Mononuclear cell (primary cell): Measurements from ENCODE around the gene C6orf118. TPM values are rescaled to one million over a fixed set of nuclear protein-coding genes. Genes with fewer than 3 reads are reported as not detected.

Experiments
- H3K27me3 ChIP-seq: 2 replicates; pipeline ENCODE4 v1.6.0; 2011; ENCODE audit warnings: low read length, control low read depth; ENCODE audit not compliant: insufficient read depth
- H3K4me1 ChIP-seq: 2 replicates; pipeline ENCODE4 v1.5.1; 2011; ENCODE audit warnings: mild to moderate bottlenecking, low read length, control low read depth; ENCODE audit not compliant: insufficient read depth
- H3K4me3 ChIP-seq: 2 replicates; pipeline ENCODE4 v1.5.1; 2011; ENCODE audit warnings: mild to moderate bottlenecking, low read length, moderate library complexity
- H3K9me3 ChIP-seq: 2 replicates; pipeline ENCODE4 v1.5.1; 2011; ENCODE audit warnings: low read depth, mild to moderate bottlenecking, control low read depth, low read length
- total RNA-seq: library from RNA; depleted of rRNA; stranded (reverse); fragments of >200 nt; gene quantifications from one replicate; pipeline ENCODE4 v1.2.3, GENCODE V29; 2012

C6orf118 gene
- total RNA-seq, 1 donor, result not detected

DNA sequence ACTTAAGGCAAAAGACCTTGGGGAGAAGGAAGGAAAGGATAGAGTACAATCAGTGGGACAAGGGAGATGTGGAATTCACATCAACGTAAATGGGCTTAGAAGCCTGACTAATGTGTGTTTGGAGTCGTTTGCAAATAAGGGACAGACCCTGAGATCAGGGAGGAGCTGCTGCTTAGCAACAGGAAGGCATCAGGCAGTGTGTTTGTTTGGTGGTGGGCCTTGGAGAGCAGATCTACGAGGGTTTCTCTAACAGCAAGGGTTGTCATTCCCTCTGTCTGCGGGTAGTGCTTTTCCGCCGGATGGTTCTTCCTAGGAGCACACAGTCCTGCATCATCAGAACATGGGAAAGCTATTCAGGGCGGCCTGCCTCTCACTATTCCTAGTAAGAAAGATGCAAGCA lies 40.4 kb downstream of the C6orf118 start:
- Histone ChIP-seq H3K9me3 (peaks cover 5% of the 10 kb centered on the region), H3K4me3 (no peak overlapping the region), H3K4me1 (no peaks in the 10 kb centered on the region), H3K27me3 (no peaks in the 10 kb centered on the region)

DNA sequence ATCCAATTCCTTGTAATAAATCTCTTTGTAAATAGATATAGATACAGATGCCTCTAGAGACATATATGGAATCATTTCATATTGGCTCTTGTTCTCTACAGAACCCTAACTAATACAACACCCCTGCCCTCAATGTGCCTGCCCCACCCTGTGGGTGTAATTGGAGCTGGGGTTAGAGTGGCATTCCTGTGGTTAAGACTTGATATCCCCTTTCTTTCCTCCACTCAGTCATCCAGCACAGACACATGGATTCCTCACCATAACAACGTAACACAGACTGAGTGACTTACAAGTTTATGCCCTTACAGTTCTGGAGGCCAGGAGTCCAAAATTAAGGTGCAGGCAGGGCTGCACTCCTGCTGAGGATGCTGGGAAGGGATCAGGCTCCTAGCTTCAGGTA lies 42.8 kb downstream of the C6orf118 start:
- H3K4me1 ChIP-seq, result no peaks in the 10 kb centered on the region
- H3K27me3 ChIP-seq, result no peaks in the 10 kb centered on the region
- no peak overlapping the region for H3K4me3 ChIP-seq
- peaks cover 3% of the 10 kb centered on the region for H3K9me3 ChIP-seq

GRCh38 chr6:165266191-165266590 lies 43.2 kb downstream of the C6orf118 start:
- Histone ChIP-seq H3K9me3 (no peaks in the 10 kb centered on the region), H3K4me3 (no peak overlapping the region), H3K27me3 (no peaks in the 10 kb centered on the region), H3K4me1 (no peaks in the 10 kb centered on the region)

DNA sequence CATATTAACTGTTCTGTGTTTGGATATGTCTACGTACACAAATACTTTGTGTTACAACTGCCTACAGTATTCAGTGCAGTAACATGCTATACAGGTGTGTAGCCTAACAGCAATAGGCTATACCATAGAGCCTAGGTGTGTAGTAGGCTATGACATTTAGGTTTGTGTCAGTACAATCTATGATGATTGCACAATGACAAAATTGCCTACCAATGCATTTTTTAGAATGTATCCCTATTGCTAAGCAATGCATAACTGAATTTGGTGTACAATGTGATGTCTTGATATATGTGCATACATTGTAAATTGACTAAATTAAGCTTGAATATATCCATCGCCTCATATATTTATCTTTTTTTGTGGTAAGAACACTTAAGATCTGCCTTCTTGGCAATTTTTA lies 48.9 kb downstream of the C6orf118 start:
- Histone ChIP-seq H3K4me1 (no peaks in the 10 kb centered on the region), H3K4me3 (no peak overlapping the region), H3K27me3 (no peaks in the 10 kb centered on the region), H3K9me3 (no peaks in the 10 kb centered on the region)

DNA sequence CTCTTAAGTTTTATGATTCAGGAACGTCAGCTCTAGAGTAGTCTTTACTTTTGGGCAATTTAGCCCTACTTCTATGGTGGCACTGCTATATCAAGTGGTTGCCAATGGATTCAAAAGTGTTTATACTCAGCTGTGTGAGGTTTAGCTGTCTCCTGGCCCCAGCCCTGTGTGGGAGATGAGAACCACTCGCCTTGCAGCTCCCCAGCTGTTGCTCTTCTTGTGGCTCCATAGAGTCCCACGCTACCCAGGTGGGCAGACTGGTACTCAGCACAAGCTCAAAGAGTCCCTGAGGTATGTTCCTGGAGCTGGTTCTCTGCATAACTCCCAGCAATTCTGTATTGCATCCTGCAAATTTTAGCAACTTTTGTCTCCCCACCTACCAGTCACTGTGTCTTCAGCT lies 59.6 kb downstream of the C6orf118 start:
- Histone ChIP-seq H3K4me3 (no peak overlapping the region), H3K9me3 (no peaks in the 10 kb centered on the region), H3K4me1 (no peaks in the 10 kb centered on the region), H3K27me3 (no peaks in the 10 kb centered on the region)

GRCh38 chr6:165245701-165246100 lies 63.7 kb downstream of the C6orf118 start:
- Histone ChIP-seq H3K4me1 (no peaks in the 10 kb centered on the region), H3K27me3 (no peaks in the 10 kb centered on the region)

DNA sequence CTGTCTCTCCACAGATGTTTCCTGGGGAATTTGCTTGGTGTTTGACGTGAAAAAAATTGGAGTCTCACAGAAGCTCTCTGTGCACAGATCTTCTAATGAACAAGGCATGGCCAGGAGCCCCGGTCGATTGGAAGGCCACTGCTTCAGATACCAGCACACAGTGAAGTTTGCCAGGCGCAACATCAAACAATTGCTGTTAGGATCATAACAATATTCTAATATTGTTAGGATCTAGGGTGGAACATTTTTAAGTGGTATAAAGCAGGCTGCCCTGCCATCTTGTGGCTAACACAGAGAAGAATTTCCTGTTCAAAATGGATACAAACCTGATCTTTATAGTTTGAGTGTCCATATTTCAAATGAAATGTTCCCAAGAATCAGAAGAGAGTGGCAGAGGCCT lies 64.1 kb downstream of the C6orf118 start:
- H3K4me1 ChIP-seq, result no peaks in the 10 kb centered on the region
- H3K4me3 ChIP-seq, result no peak overlapping the region
- H3K9me3 ChIP-seq, result no peaks in the 10 kb centered on the region
- H3K27me3 ChIP-seq, result no peaks in the 10 kb centered on the region

More at GRCh38 chr6:165245701-165246100, 63.7 kb downstream of the C6orf118 start:
- no peak overlapping the region for H3K4me3 ChIP-seq
- H3K9me3 ChIP-seq, result no peaks in the 10 kb centered on the region

DNA sequence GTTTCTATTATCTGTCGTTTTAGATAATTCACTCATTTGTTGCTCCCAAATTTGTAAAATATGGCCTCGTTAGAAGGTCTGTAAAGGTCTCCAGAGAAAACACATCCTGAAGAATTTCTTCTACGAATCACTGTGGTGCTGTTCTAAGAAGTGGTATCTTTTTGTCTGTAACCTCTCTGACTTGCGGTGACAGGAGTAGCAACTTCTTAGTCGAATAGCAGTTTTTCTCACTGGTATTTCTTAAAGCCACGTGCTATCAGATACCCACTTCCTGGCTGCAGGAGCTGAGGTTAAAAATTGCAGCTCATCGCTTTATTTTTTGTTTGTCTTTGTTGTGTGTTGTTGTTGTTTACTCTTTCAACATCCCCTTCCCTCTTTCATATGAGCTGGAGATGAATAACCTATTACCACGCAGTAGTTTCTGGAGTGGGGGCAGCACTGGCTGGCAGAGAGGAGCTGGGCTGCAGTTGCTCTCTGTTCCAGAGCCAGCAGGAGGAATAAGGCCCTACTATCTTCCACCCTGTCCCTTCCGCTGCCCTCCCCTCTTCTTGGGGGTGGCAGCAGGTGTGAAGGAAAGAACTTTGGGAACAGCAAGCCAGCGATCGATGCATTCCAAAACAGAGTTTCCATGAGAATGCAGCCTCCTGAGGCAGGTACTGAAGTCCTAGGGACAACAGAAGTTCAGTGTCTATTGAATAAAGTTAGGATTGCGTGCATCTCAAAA lies 64.7 kb downstream of the C6orf118 start:
- Histone ChIP-seq H3K4me1 (no peaks in the 10 kb centered on the region), H3K4me3 (no peak overlapping the region), H3K9me3 (no peaks in the 10 kb centered on the region), H3K27me3 (no peaks in the 10 kb centered on the region)

- Histone ChIP-seq H3K27me3 (no peaks in the 10 kb centered on the region), H3K4me1 (no peaks in the 10 kb centered on the region), H3K4me3 (no peak overlapping the region), H3K9me3 (no peaks in the 10 kb centered on the region)
Measured at GRCh38 chr6:165243801-165244200, 65.6 kb downstream of the C6orf118 start.

DNA sequence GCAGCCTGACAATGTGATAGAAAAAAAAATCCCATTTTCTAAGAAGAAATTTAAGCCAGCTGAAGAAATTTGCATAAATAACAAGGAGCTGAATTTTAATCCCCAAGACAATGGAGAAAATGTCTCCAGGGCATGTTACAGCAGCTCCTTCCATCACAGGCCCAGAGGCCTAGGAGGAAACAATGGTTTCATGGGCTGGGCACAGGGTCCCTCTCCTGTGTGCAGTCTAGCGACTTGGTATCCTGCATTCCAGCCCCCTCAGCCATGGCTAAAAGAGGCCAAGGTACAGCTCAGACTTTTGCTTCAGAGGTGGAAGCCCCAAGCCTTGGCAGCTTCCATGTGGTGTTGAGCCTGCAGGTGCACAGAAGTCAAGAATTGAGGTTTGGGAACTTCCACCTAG lies 73.1 kb downstream of the C6orf118 start:
- Histone ChIP-seq H3K9me3 (no peaks in the 10 kb centered on the region), H3K4me3 (no peak overlapping the region), H3K27me3 (no peaks in the 10 kb centered on the region), H3K4me1 (no peaks in the 10 kb centered on the region)

DNA sequence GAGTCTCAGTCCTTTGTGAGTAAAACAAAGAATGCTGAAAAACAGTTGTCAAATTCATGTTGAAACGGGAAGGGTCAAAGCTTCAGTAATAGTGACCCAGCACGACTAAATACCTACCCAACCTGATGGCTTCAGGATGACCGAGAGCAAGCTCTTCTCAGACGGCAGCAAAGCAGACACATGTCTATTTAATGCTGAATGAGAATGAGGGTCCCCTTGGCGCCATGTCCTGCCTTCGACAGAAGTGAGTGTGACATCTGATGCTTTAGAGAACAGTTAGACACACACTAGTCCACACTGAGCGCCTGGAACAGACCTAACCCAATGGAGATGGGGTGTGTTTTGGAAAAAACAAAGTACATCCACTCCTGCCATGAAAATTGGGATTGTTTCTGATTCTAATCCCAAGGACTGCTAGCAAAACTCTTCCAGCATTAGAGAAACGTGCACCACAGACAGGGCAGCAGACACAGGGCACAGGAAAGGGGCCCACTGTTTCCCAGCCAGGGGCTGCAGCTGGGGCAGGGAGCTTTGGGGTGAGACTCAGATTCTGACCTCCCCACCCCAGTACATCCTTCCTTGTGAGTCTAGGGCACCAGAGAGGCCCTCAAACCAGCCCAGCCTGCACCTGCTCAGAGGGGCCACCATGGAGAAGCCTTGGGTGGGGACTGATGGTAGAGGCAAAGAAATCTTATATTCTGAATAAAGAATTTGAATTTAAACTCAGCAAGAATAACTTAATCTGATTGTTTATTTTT lies 76.5 kb downstream of the C6orf118 start:
- Histone ChIP-seq H3K27me3 (no peaks in the 10 kb centered on the region), H3K4me1 (no peaks in the 10 kb centered on the region), H3K4me3 (no peak overlapping the region), H3K9me3 (no peaks in the 10 kb centered on the region)

DNA sequence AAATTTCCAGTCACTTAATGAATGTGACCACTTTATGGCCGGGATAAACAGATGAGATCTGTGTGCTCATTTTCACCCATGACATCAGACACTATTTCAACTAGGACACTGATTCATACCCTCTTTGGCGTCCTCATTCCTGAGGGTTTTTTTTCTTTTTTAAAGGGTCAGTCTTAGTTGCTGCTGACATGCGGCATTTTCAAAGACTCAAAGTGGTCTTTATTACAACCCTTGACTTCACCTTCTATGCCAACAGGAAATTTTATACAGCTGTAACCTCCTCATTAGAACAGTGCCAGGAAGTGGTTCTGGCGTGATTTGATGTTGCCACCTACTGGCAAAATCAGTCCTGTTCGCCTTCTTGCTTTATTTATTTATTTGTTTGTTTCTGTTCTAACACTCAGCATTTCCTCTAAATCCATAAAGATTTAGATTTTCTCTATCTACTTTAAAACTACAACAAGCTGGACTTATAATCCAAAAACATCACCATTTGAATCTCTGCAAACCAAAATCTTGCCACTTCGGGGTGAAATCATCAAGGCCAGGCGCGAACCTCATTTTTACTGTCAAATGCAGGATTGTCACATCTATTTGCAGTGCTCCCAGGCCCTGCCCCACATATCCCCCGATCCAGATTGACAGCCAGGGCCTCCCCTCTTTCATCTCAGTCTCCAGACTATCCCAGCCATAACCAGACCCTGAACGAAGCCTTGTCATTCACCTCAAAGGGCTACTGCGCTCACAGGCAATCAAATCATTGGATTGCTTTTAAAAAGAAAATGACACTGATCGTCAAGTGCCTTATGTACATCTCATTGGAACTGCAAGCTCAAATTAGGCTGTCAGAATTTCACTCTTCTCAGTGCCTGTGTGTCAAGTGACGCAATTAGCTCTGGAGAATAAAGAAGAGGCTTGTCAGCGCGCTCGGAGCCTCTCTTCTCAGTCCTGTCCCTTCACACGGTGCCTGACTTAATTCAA lies 77.5 kb downstream of the C6orf118 start:
- no peaks in the 10 kb centered on the region for H3K9me3 ChIP-seq
- no peaks in the 10 kb centered on the region for H3K27me3 ChIP-seq
- no peaks in the 10 kb centered on the region for H3K4me1 ChIP-seq
- H3K4me3 ChIP-seq, result no peak overlapping the region

DNA sequence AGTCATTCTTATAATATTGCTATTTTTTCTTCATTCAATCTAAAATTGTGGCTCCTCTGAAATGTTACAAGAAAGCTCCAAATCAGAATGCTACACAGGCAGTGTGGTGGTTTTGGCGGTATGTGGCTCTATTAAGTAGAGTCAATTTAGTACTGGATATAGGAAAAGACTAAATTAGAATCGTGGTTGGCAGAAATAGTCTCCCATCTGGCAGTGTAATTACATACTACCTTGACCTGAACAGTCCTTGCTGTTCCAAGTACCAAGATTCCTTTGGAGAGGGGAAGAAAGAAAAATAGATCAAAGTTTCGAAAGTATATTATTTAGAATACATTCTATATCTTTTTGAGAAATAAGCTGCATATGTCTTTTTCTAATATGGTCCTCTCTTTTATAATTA lies 78.2 kb downstream of the C6orf118 start:
- no peaks in the 10 kb centered on the region for H3K9me3 ChIP-seq
- H3K4me3 ChIP-seq, result no peak overlapping the region
- no peaks in the 10 kb centered on the region for H3K4me1 ChIP-seq
- no peaks in the 10 kb centered on the region for H3K27me3 ChIP-seq
